Tibial nerve (tissue), 4 donors: ENCODE measurements around the gene DGKH.

Source experiments
- CTCF ChIP-seq, 5 experiments: fragments of 200-600 bp in 3 of 5; fragments of 450-650 bp in 2 of 5; sonication (generic) in 3 of 5; IDR thresholded peaks; one replicate each; pipeline ENCODE4 v1.5.1; 2016 to 2019; ENCODE audit warnings: antibody characterized with exemption in 5 of 5, mild to moderate bottlenecking in 3 of 5, moderate library complexity in 2 of 5
- EP300 ChIP-seq, 2 donors: sonication (generic); formaldehyde crosslinking; IDR thresholded peaks; one replicate each; pipeline ENCODE4 v1.6.1; 2017; ENCODE audit warnings: antibody characterized with exemption in 2 of 2, mild to moderate bottlenecking in 1 of 2
- POLR2A ChIP-seq, 2 donors: fragments of 450-650 bp; IDR thresholded peaks; one replicate each; pipeline ENCODE4 v1.6.1; 2017; ENCODE audit warnings: antibody characterized with exemption in 2 of 2, mild to moderate bottlenecking in 2 of 2, moderate library complexity in 2 of 2

- no peak for TF ChIP-seq CTCF (IDR thresholded peaks at IDR 0.05)
- no peak for TF ChIP-seq POLR2A (IDR thresholded peaks at IDR 0.05)
- no peak for TF ChIP-seq EP300 (IDR thresholded peaks at IDR 0.05)
Observed at GRCh38 chr13:42274386-42275097, 226.1 kb downstream of the DGKH start.
